ENCODE measurements around the gene RSRP1. TPM values are rescaled to one million over a fixed set of nuclear protein-coding genes. Genes with fewer than 3 reads are reported as not detected.

Gene RSRP1, protein sequence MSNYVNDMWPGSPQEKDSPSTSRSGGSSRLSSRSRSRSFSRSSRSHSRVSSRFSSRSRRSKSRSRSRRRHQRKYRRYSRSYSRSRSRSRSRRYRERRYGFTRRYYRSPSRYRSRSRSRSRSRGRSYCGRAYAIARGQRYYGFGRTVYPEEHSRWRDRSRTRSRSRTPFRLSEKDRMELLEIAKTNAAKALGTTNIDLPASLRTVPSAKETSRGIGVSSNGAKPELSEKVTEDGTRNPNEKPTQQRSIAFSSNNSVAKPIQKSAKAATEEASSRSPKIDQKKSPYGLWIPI
- total RNA-seq: 10 to 100 TPM; 70.5 to 76.3 TPM

DNA sequence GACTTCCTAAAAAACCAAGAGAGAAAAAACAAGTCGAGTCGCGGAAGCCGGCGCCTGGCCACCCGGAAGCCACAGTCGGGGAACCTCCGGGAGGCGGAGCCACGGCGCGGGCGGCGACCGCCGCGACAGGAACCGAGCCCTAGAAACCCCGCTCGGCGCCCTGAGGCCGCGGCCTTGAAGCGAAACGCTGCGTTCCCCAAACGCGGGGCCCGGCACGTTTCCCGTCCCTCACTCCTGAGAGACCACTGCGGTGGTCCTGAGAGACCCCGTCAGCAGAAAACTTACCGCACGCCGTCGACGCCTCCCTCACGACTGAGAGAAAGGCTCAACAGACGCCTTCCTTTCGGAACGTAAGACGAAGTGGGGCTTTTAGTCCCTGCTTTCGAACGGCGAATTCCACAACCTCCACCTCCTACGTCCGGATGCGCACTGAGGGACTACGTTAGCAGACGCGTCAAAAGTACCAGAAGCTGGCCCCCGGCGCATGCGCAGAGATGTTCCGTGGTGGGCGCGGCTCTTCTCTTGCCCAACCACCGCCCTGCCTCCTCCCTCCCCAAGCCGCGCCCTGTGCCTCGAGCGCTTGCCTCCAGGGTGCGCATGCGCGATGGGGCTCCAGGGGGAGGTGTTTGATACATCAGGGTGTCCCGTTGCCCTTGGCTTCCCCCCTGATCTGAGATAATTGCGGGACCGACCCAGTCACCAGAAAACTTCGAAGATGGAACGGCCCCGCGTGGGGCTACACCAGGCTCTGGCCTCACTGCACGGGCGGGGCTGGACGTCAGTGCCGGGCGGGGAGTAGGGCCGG lies at the start of gene RSRP1:
Gene RSRP1 (minus strand): TSS at position 431 of the 805 bp plus-strand sequence. CDS start 491 bp downstream, outside the sequence.

DNA sequence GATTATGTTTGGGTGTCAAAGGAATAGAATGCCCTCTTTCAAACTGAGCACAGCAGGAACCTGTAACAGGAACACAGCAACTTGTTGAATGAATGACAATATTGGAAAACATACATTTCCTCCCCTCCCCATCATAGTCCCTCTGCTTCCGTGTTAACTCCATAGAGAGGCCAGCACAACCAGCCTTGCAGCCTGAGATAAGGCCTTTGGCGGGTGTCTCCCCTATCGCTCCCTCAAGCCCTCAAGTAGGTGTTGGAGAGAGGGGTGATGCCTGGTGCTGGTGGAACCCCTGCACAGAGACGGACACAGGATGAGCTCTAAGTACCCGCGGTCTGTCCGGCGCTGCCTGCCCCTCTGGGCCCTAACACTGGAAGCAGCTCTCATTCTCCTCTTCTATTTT lies 25.0 kb upstream of the RSRP1 start, which contains the start of gene RHD:
Gene RHD (plus strand): TSS at position 272 of the 400 bp plus-strand sequence. CDS start 39 bp downstream, at position 311.

DNA sequence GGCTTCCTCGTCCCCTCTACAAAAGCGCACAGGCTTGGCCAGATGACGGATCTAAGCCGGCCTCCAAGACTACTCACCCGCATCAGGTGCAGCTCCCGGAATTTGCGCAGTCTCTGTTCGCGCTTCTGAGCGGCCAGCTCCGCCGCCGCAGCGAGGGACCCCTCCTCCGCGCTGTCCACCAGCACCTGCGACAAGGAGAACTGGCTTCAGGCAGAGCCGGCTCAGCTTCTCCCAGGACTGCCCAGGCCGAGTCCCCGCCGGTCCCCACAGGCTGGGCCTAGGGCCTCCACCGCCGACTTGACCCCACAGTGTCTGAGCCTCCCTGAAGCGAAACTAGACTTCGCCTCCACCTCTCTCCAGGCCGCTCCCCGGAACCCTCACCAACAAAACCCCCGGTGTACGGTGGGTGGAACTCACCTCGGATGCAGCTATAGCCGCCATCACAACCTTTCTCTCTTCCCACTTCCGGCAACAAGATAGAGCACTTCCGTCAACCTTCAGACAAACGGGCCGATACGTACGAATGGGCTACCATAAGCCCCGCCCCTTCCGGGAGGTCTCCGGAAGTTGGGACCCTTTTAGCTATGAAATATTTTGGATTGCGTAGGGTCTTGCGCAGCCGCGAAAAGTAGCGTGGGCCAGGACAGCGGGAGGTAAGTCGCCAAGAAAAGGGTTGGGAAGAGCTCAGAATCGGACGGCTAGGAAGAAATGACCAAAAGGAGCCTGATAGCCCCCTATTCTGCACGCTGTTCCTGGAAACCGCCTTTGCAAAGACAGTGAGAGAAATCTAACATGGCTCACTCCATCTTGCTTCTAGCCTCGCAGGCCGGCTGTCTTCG lies 15.0 kb downstream of the RSRP1 start, which contains the start of gene SYF2:
Gene SYF2 (minus strand): TSS at position 476 of the 839 bp plus-strand sequence. CDS start 35 bp downstream, at position 441.

Other genes starting within 250 kb of the RSRP1 start
- 10 to 100 TPM; 18.6 to 20.0 TPM for gene SYF2, start 15.0 kb downstream of the RSRP1 start, total RNA-seq
- under 1 TPM in 1 of 2 donors, not detected in 1; 0.34 TPM for gene RHD, start 25.1 kb upstream of the RSRP1 start, total RNA-seq
- gene TMEM50A, start 90.9 kb upstream of the RSRP1 start, total RNA-seq: 100 to 1,000 TPM in 1 of 2 donors, 10 to 100 TPM in 1; 93.2 to 109 TPM
- under 1 TPM in 1 of 2 donors, not detected in 1; 0.34 TPM for gene RHCE, start 173.4 kb upstream of the RSRP1 start, total RNA-seq
- gene MACO1, start 183.4 kb upstream of the RSRP1 start, total RNA-seq: 10 to 100 TPM; 15.1 to 16.0 TPM

Measured in melanocyte of skin (primary cell).